ENCODE data around the gene ADGRG6. TPM values are rescaled to one million over a fixed set of nuclear protein-coding genes. Genes with fewer than 3 reads are reported as not detected.
"Not testable (repeated sequence)": the region's sequence is repeated elsewhere in the genome, so short reads cannot be mapped to it uniquely, and the experiment has no call there.

Gene ADGRG6
- polyA plus RNA-seq, 1 donor from 2014 or later, result not detected

DNA sequence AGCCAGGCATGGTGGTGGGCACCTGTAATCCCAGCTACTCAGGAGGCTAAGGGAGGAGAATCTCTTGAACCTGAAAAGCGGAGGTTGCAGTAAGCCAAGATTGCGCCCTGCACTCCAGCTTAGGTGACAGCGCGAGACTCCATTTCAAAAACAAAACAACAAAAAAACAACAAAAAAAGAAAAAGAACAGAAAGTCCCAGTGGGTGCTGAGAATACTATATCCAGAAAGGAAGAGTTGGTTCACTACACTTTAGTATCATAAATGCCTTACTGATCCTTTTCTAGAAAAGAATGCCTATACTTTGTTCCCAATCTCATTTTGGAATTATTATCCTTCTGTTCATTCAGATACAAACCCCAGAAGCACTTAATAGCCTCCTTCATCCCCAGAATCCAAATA lies 20.9 kb upstream of the ADGRG6 start:
- H3K4me1 Mint-ChIP-seq, result no peaks in the 10 kb centered on the region
- H3K36me3 Mint-ChIP-seq, result peaks cover 3% of the 10 kb centered on the region
- peaks cover 0 to 7% (median 0%) of the 10 kb centered on the region in 3 donors for H3K9me3 Mint-ChIP-seq
- no peak overlapping the region for H3K27ac Mint-ChIP-seq
- H3K27me3 Mint-ChIP-seq, result no peaks in the 10 kb centered on the region
- no peak overlapping the region for H3K4me3 Mint-ChIP-seq

DNA sequence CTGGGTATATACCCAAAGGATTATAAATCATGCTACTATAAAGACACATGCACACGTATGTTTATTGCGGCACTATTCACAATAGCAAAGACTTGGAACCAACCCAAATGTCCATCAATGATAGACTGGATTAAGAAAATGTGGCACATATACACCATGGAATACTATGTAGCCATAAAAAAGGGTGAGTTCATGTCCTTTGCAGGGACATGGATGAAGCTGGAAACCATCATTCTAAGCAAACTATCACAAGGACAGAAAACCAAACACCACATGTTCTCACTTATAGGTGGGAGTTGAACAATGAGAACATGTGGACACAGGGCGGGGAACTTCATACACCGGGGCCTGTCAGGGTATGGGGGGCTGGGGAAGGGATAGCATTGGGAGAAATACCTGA lies 18.7 kb upstream of the ADGRG6 start:
- not testable (repeated sequence) for H3K36me3 Mint-ChIP-seq, H3K4me1 Mint-ChIP-seq, H3K27me3 Mint-ChIP-seq, H3K27ac Mint-ChIP-seq, H3K9me3 Mint-ChIP-seq, H3K4me3 Mint-ChIP-seq

DNA sequence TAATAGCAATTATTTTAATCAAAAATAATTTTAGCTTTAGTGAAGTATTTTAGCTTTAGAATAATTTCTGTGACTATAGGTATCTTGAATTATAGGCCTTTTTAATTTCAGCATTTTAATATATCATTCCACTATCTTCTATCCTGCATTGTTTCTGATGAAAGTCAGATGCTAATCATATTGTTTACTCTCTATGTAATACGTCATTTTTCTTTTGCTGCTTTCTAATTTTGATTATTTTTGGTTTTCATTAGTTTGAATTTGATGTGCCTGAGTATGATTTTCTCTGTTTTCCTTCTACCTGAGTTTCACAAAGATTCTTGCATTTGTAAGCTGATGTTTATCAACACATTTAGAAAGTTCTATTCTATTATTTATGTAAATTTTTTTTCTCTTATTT lies 17.4 kb upstream of the ADGRG6 start:
- Mint-ChIP-seq H3K27ac (no peak overlapping the region), H3K36me3 (peaks cover 3% of the 10 kb centered on the region)

DNA sequence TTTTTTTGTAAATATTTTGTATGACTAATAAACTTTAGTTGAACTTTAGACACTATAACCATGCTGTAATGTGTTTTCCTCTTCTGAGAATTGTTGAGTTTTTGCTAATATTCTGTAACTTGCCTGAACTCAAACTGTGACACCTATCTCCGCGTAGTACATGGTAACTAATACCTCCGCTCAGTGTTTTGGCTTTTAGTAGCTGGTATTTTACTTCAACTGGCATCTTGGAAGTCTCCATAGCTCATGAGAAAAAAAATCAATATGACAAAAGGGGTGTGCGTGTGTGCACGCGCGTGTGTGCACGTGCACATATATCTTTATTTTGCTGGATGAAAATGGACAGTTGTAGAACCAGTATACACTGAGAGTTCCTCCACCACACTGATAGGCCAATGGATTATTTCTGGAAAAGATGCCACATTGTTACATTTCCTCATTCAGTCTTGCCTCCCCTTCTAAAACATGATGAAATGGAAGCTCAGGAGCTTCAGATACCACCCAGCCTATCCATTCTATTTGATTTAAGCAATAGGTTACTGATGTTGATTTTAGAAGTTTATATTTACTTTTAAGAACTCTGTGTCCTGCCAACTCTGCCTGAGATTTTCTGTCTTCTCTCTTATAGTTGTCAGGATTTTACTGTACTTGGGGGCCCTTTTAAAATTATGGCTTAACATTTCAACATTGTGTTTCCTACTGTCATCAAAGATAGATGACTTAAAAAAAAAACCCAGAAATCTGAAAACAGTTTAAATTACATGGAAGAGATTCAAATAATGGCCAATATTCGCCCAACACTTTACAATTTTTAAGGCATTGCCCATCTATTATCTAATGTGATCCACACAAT lies 16.3 kb upstream of the ADGRG6 start:
- Mint-ChIP-seq H3K27me3 (no peaks in the 10 kb centered on the region), H3K27ac (no peak overlapping the region), H3K36me3 (peaks cover 3% of the 10 kb centered on the region)

More for the DNA sequence above, 17.4 kb upstream of the ADGRG6 start:
- Mint-ChIP-seq H3K27me3 (no peaks in the 10 kb centered on the region), H3K9me3 (peaks cover 0 to 5% (median 0%) of the 10 kb centered on the region in 3 donors), H3K4me1 (no peaks in the 10 kb centered on the region), H3K4me3 (no peak overlapping the region)

DNA sequence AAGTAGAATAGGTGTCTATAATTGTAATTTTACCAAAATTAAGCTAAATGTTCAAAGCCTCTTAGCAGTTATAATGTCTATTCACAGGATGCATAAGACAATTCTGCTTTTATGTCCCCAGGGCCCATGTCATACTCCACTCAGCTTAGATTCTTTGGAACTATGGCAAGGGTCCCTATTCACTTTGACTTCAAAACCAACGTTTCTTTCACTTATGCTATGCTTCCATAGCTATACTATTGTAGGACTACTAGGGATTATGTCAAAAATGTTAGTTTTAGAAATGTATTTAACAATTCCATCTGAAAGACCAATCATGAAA lies 15.8 kb upstream of the ADGRG6 start:
- H3K4me1 Mint-ChIP-seq, result no peaks in the 10 kb centered on the region
- no peak overlapping the region for H3K4me3 Mint-ChIP-seq
- H3K27me3 Mint-ChIP-seq, result no peaks in the 10 kb centered on the region
- peaks cover 3% of the 10 kb centered on the region for H3K36me3 Mint-ChIP-seq
- H3K27ac Mint-ChIP-seq, result no peak overlapping the region
- H3K9me3 Mint-ChIP-seq, result peaks cover 0 to 5% (median 0%) of the 10 kb centered on the region in 3 donors

More for the DNA sequence above, 16.3 kb upstream of the ADGRG6 start:
- Mint-ChIP-seq H3K9me3 (peaks cover 0 to 5% (median 0%) of the 10 kb centered on the region in 3 donors), H3K4me1 (no peaks in the 10 kb centered on the region), H3K4me3 (no peak overlapping the region)

DNA sequence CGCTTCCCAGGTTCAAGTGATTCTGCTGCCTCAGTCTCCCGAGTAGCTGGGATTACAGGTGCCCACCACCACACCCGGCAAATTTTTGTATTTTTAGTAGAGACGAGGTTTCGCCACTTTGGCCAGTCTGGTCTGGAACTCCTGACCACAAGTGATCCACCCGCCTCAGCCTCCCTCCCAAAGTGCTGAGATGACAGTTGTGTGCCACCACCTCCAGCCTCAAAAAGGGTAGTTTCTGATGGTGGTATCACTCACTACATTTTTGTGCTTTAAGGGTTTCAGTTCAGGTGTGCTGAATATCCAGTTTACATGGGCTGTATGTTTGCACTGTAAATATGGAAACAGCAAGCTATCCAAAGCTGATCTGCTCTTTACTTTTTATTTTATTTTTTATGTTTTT lies 12.1 kb upstream of the ADGRG6 start:
- Mint-ChIP-seq H3K36me3 (no peaks in the 10 kb centered on the region), H3K4me3 (no peak overlapping the region), H3K4me1 (no peaks in the 10 kb centered on the region), H3K27me3 (no peaks in the 10 kb centered on the region), H3K27ac (no peak overlapping the region), H3K9me3 (peaks cover 0 to 3% (median 2%) of the 10 kb centered on the region in 3 donors)

DNA sequence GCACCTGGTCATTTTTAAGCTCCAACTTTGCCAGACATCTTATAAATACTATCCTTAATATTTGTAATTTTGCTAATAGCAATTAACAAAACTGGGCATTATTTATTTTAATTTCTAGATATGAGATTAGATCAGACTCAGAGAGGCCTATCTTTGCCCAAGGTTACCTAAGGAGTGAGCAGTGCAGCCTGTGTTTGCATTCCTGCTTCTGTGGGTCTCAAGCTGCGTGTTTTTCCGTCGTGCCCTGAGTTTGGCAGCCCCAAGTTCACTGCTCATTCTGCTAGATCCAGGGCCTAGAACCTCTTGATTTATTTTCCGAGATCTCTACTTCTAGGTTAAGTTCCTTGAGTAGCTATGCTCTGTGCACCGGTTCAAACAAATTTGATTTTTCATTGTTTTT lies 11.0 kb upstream of the ADGRG6 start:
- H3K4me3 Mint-ChIP-seq, result no peak overlapping the region
- H3K27ac Mint-ChIP-seq, result no peak overlapping the region
- H3K9me3 Mint-ChIP-seq, result peaks cover 0 to 3% (median 3%) of the 10 kb centered on the region in 3 donors
- H3K36me3 Mint-ChIP-seq, result no peaks in the 10 kb centered on the region
- peaks cover 0 to 3% (median 0%) of the 10 kb centered on the region in 3 donors for H3K4me1 Mint-ChIP-seq
- no peaks in the 10 kb centered on the region for H3K27me3 Mint-ChIP-seq

DNA sequence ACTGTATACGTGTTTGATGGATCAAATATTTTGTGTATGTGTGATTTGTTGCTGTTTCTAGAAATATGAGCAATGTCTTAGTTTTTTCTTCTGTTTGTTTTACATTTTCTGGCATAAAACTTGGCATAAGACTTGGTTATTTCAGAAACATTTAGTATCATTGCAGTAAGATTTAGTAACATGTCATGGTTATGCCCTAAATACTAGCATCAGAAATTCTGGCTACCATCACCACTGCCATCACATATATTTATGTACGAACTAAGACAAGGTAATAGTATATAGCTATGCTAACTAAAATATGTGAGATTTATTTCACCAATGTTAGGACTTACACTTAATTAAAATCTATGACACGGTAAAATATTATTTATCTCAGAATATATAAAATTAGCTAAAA lies 10.3 kb upstream of the ADGRG6 start:
- H3K9me3 Mint-ChIP-seq, result peaks cover 0 to 3% (median 3%) of the 10 kb centered on the region in 3 donors
- H3K4me1 Mint-ChIP-seq, result peaks cover 0 to 3% (median 0%) of the 10 kb centered on the region in 3 donors
- no peak overlapping the region for H3K4me3 Mint-ChIP-seq
- H3K27ac Mint-ChIP-seq, result no peak overlapping the region
- no peaks in the 10 kb centered on the region for H3K27me3 Mint-ChIP-seq
- H3K36me3 Mint-ChIP-seq, result no peaks in the 10 kb centered on the region

DNA sequence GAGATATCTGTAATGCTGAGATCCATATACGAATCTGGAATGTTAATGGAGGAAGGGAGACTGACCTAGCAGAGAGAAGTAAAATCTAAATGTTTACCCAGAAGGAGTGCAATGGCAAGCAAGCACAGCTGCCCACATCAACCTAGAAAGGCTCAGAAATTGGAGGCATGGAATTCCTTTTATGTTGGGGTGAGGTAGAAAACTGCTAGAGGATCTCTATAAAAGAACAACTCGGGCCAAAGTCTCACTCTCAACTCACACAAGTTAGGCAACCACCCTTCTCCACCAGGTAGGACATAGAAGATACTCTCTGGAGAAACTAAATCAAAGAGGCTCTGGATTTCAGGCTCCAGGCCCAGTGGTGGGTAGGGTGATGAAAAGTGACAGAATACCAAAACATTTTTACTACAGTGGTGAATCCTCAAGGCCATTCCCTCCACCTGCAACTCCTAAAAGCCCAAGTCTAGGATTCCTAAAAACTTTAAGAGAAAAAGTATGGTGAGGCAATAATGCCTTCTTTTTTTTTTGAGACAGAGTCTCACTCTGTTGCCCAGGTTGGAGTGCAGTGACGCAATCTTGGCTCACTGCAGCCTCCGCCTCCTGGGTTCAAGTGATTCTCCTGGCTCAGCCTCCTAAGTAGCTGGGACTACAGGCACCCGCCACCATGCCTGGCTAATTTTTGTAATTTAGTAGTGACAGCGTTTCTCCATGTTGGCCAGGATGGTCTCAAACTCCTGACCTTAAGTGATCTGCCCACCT lies 9.5 kb upstream of the ADGRG6 start:
- Mint-ChIP-seq H3K36me3 (no peaks in the 10 kb centered on the region), H3K4me1 (peaks cover 0 to 3% (median 0%) of the 10 kb centered on the region in 3 donors), H3K27me3 (no peaks in the 10 kb centered on the region), H3K27ac (no peak overlapping the region), H3K4me3 (no peak overlapping the region), H3K9me3 (peaks cover 0 to 3% (median 3%) of the 10 kb centered on the region in 3 donors)

DNA sequence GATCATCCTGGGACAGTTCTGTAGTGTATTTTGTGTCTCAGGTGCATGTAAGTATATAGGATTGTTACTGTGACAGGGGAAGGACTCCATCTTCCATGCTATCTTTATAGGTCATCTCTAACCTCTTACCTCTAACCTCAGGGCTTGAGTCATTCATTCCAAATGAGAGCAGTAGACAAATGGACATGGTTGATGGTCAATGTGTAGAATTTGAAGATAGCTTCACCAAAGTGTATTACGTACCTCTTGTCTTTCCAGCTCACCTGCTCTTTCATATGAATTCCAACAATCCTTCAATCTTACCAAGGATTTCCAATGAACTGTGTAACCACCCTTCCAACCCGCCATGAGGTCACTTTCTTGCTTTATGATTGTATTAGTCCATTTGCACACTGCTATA lies 8.7 kb upstream of the ADGRG6 start:
- no peaks in the 10 kb centered on the region for H3K36me3 Mint-ChIP-seq
- peaks cover 0 to 3% (median 0%) of the 10 kb centered on the region in 3 donors for H3K4me1 Mint-ChIP-seq
- H3K27me3 Mint-ChIP-seq, result no peaks in the 10 kb centered on the region
- H3K4me3 Mint-ChIP-seq, result no peak overlapping the region
- no peak overlapping the region for H3K27ac Mint-ChIP-seq
- H3K9me3 Mint-ChIP-seq, result peaks cover 0 to 3% (median 3%) of the 10 kb centered on the region in 3 donors

DNA sequence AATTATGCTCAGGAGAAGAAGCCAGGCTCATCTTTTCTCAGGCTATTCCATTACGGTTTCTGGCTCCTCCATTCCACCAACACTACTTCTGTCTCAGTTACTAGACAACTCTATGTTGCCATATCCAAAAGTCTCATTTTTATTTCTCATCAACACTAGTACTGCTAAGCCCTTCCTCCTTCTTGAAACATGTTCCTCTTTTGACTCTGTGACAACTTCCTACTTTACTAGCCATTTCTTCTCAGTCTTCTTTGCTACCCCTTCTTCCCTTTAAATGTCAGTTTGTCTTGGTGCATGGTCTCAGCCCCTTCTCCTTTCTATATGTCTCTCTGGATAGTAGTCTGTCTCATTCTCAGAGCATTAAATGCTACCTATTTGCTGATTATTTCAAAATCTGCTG lies 7.1 kb upstream of the ADGRG6 start:
- no peak overlapping the region for H3K4me3 Mint-ChIP-seq
- no peak overlapping the region for H3K27ac Mint-ChIP-seq
- H3K9me3 Mint-ChIP-seq, result peaks cover 0 to 3% (median 3%) of the 10 kb centered on the region in 3 donors
- H3K4me1 Mint-ChIP-seq, result peaks cover 0 to 3% (median 0%) of the 10 kb centered on the region in 3 donors
- H3K36me3 Mint-ChIP-seq, result no peaks in the 10 kb centered on the region
- no peaks in the 10 kb centered on the region for H3K27me3 Mint-ChIP-seq

DNA sequence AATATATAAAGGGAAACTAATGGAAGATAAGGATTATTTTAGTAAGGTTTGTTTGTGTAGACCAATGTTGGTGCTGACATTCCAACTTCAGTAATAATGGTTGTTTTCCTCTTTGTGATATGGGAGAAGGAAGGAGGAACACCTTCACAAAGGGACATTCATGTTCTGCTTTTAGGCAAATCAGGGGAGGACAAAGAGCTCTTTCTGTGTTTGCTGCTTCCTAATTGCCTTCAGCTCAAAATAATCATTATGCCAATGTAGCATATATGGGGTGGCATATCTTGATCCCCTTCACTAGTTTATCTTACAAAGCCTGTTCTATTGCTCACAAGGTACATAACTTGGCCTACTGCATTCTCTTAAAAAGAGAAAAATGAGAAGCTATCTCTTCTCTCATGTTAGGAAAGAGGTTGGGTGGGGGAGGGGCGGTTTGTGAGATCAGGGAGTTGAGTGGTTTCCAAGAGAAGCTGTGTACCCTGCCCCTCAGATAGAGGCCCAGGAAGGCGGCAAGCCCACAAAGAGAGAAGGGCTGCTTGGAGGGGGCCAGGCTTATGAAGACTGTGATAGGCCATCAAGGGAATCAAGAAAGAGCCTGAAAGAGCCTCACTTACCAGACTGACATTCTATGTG lies 4.7 kb upstream of the ADGRG6 start:
- no peaks in the 10 kb centered on the region for H3K36me3 Mint-ChIP-seq
- no peak overlapping the region for H3K27ac Mint-ChIP-seq
- H3K4me1 Mint-ChIP-seq, result peaks cover 0 to 3% (median 3%) of the 10 kb centered on the region in 3 donors
- H3K9me3 Mint-ChIP-seq, result peaks cover 0 to 5% (median 3%) of the 10 kb centered on the region in 3 donors
- H3K4me3 Mint-ChIP-seq, result no peak overlapping the region
- peaks cover 7% of the 10 kb centered on the region for H3K27me3 Mint-ChIP-seq

DNA sequence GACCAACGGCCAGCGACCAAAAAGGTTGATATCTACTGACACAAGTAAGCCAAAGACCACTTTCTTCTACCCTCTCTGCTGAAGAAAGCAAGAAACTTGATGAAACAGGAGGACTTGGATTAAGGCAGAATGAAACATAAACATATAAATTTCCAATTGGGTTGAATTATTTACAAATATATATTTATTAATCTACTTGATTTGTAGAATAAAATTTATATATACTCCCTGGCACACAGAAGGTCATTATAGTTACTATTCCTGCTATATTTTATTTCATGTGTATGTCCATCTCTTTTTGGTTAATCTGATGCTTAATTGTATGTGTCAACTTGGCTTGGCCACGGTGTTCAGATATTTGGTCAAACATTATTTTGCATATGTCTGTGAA lies 4.2 kb upstream of the ADGRG6 start:
- H3K27ac Mint-ChIP-seq, result no peak overlapping the region
- H3K4me1 Mint-ChIP-seq, result peaks cover 2 to 5% (median 3%) of the 10 kb centered on the region in 3 donors

DNA sequence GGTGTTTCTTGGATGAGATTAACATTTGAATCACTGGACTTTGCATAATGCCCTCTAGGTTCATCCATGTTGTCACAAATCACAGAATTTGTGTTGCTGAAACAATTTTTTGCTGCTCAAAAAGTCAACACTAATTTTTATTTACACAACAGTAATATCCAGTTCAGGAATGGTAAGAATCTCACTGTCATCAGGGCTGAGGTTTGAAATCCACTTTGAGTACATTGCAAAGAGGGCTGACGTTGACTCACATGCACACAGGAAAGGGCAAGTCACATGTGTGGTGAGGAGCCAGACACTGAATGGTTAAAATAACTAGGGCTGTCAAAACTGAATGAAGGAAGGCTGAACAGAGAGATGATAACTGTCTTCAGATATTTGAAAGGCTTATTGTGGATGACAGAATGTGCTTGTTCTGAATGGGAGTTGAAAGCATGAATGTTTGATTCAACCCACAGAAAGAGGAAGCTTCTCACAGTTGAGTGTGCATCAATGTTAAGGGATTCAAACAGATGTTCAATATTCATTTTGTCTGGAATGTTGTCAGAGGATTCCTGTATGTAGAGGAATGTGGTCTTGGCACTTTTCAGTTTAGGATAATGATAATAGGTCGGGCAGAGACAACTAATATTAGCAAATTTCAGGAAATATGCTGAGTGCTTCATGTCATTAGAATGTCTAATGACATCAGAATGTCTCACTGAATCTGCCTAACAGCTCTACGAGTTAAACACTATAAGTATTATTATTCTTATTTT lies 3.6 kb upstream of the ADGRG6 start:
- Mint-ChIP-seq H3K4me3 (no peak overlapping the region), H3K9me3 (peaks cover 0 to 5% (median 3%) of the 10 kb centered on the region in 3 donors), H3K27me3 (peaks cover 17% of the 10 kb centered on the region), H3K36me3 (no peaks in the 10 kb centered on the region), H3K4me1 (peaks cover 5 to 8% (median 6%) of the 10 kb centered on the region in 3 donors), H3K27ac (no peak overlapping the region)

More for the DNA sequence above, 4.2 kb upstream of the ADGRG6 start:
- Mint-ChIP-seq H3K27me3 (peaks cover 11% of the 10 kb centered on the region), H3K36me3 (no peaks in the 10 kb centered on the region), H3K4me3 (no peak overlapping the region), H3K9me3 (peaks cover 0 to 5% (median 3%) of the 10 kb centered on the region in 3 donors)
